NCI-H1417 treated with DMSO at 0.1 percent for 48 hours (cell line): ENCODE data around the gene LCTL.

ENCODE experiments used
- DNase-seq: peaks from one replicate; lab custom pipeline; 2025; lab: John Stamatoyannopoulos, UW

Gene LCTL, protein sequence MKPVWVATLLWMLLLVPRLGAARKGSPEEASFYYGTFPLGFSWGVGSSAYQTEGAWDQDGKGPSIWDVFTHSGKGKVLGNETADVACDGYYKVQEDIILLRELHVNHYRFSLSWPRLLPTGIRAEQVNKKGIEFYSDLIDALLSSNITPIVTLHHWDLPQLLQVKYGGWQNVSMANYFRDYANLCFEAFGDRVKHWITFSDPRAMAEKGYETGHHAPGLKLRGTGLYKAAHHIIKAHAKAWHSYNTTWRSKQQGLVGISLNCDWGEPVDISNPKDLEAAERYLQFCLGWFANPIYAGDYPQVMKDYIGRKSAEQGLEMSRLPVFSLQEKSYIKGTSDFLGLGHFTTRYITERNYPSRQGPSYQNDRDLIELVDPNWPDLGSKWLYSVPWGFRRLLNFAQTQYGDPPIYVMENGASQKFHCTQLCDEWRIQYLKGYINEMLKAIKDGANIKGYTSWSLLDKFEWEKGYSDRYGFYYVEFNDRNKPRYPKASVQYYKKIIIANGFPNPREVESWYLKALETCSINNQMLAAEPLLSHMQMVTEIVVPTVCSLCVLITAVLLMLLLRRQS

DNA sequence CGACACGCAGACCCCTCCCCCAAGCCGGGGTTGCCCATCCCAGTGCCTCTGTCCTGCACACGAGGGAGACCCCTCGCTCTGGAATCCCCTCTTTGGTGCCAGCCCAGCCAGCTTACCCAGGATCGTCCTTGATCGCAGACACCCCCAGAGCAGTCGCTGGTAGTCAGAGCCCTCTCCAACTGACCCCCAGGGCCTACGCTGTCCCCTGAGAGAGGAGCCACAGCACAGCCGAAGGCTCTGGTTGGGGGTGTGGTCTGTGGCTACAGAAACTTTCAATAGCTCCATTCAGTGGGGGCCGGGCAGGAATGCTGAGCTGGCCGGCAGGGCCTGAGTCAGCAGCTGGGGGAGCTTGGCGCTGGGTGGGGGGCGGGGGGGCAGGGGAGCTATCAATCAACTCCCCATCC is at the start of gene LCTL:
LCTL (minus strand) TSS at position 258 of the 404 bp plus-strand sequence. CDS start 633 bp downstream, outside the sequence.
- DNase-seq = no peak

DNA sequence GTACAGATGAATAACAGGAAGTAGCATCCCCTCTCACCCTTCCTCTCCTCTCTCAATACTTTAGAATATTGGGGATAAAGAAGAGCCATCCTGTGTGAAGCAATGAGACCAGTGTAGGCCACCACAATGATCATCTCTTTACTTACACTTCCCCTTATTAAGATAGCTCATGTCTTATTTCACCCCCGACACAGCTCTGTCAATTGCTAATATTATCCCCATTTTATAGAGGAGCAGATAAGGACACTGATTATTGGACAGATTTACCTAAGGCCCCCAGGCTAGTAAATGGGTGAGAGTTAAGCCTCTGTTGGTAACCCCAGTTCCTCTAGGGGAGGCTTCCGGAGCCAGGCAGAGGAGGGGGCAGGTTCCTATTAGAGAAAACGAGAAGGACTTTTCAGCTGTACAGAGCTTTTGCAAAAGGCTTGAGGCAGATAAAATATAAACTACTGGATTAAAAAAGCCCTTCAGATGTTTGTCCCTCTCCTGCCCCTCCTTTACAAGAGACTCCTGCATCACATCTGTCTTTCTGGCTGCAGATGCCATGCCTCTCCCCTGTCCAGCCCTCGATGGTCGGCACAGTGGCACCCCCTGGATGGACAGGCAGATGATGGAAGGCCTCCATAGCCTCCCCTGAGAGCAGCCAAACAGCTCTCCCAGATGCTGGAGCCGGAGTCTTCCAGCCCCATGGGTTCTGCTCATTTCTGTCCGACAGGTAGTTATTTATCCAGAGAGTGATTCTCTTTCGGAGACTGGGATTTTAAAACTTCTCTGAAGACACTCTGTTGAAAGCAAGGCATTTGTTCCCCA is 49.4 kb upstream of the LCTL start:
- DNase-seq = no peak

DNA sequence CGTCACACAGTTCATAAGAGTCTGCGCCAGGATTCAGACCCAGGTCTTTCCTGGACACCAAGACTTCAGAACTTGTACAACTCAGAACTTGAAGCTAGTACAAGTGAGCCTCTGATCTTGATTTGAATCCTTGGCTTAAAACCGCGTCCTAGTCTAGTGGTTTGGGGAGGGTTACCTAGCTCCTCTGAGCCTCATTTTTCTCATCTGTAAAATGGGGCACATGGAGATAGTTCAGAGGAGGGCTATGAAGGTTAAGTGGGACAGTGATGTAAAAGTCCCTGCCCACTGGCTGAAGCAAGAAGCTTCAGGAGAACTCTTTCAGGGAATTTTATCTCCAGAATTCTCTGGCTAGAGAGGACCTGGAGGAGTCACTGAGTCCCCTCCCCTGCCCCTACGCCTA is 48.7 kb upstream of the LCTL start:
- no peak for DNase-seq

DNA sequence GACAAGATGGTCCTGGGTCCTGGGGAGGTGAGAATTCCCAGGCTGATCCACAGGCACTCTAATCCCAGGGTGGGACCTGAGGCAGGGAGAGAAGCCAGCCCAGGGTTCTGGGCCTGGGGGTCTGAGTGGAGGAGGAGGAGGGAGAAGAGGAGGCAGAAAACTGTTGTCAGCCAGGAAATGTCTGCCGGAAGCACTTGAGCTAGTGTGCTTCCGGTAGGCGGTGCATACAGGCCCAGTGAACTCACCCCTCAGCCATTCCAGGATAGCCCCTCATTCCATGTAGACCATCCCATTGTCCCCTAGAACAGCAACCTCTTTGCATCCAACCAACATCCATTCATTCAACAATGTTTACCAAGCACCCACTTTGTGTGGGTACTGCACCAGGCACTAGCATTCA is 47.9 kb upstream of the LCTL start:
- no peak for DNase-seq

DNA sequence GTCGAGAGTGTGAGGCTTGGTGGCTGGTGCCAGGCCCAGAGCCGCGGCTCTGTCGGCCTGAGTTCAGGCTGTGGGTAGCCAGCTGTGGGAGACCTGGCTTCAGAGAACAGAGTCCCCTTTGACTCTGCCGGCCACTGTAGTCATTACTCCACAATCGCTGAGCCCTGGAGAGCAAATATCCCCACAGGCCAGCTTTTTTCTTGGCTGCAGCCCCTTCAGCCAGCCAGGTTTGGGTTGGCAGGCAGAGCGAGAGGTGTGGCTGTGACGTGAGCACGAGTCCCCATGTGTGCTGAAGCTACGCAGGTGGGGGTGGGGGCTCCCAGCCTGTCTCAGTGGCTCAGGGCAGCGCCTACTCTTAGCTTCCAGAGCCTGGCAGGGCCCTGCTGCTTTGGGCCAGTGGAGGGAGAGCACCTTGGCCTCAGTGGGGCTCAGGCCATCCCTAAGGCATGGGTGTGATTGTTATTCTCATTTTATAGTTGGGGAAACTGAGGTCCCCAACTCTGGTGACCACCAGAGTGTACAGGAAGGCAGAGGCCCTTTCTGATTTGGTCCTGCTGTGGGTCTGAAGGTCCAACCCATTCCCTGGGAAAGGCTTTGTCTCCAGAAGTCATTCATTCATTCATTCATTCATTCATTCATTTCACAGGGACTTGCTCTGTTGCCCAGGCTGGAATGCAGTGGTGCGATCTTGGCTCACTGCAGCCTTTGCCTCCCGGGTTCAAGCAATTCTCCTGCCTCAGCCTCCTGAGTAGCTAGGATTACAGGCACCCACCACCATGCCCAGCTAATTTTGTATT is 45.7 kb upstream of the LCTL start:
- DNase-seq = no peak

DNA sequence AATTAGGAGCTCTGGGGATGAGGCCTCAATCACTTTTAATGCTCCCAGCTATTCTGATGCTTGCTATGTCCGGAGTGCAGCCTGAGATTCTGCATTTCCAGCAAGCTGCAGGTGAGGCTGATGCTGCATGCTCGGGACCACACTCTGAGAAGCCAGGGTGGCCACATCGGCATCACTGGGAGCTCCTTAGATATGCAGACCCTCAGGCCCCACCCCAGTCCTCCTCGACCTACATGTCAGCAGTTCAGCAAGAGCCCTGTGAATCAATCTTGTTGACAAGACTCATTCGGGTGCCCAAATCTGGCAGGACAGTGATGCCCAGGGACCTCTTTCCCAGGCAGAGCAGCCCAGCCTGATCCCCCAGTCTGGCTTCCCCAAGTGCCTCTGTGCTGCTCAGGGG is 44.1 kb upstream of the LCTL start:
- no peak for DNase-seq

DNA sequence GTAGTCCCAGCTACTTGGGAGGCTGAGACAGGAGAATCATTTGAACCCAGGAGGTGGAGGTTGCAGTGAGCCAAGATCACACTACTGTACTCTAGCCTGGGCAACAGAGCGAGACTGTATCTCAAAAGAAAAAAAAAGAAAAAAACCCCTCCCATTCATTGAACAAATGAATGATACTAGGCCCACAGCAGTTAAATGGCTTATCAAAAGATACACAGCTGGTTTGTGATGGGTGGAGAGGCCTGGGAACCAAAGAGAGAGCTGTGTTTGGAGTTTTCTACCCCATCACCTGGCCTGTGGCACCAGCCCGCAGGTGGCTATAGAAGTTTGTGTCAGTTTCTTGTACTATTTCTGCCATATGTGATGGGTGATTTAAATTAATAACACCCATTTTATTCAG is 43.1 kb upstream of the LCTL start:
- DNase-seq = no peak

DNA sequence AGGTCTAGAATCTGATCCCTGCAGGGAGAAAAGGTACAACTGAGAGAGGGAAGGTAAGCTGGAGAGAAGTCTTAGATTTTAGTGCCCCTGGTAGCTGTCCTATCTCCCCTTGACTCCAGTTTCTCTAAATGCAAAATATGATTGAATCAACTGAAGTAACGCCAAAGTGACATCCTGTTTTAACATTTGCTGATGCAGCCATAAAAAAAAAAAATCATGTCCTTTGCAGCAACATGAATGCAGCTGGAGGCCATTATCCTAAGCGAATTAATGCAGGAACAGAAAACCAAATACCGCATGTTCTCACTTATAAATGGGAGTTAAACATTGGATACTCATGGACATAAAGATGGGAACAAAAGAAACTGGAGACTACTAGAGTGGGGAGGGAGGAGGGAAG is 42.4 kb upstream of the LCTL start:
- DNase-seq = no peak

DNA sequence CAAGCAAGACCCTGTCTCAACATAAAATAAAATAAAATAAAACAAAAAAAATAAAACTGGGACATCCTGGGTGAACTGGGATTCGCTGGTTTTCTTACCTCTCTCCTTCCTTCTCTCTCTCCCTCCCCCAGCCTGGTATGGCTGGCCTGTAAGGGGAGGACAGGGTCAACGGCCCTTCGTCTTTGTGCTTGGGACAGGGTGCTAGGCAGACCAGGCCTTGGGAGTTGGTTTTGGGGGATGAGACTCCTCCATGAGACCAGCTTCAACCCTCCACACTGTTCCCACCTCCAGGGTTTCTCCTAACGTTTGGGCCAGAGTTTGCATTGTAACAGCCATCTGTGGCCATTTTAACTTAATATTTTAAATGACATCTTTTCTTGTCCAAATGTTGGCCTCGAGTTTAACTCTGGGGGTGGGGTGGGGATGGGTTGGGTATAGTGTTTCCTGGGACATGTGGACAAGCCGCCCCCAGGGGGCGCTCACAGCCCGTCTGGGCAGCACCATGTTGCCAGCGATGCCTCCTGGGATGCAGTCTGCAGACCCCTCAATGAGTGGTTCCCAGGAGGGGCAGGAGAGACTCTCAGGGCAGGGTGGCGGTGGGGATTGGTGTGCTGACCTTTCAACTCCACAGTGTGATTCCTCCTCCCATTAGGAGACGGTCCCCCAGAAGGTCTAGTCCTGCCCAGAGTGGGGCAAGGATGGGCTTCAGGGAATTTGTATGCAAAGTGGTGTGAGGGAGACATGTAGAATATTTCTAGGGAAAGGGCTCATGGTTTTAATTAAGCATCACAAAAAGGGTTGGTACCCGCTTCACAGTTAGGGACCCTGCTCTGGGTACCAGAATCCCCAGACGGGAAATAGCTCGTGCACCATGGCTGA is 37.7 kb upstream of the LCTL start:
- DNase-seq = no peak

DNA sequence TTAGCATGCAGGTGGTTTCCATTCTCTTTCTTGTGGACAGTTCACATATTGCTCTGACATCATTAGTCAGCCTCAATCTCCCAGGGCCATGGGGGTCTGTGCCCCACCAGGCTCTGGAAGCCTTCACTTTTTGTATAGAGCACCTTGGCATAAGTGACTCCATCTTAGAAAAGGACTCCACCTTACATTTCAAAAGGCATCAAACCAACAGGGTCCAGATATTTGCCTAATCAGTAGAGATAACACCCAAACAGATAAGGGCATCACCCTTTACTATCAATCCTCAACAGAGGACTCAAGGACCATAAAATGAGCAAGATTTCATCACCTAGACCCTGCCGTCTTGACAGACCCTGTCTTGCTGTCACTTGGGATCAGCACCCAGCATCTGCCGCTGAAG is 35.7 kb upstream of the LCTL start:
- no peak for DNase-seq

DNA sequence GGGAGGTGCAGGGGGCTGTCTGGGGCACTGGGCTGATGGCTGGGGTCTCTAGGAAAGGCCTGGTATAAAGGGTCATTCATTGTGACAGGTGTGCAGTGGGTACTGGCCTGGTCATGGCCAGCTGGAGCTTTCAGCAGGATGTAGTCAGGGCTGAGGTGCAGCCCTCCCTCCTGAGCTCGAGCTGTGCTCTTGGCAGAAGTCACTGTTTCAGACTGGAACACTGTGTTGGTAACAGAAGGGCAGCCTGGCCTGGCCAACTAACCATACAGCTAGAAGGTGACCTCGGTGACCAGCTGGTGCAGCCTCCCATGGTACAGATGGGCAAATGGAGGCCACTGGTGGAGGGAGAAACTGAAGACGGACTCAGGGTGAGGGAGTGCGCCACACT is 34.4 kb upstream of the LCTL start:
- DNase-seq = no peak

DNA sequence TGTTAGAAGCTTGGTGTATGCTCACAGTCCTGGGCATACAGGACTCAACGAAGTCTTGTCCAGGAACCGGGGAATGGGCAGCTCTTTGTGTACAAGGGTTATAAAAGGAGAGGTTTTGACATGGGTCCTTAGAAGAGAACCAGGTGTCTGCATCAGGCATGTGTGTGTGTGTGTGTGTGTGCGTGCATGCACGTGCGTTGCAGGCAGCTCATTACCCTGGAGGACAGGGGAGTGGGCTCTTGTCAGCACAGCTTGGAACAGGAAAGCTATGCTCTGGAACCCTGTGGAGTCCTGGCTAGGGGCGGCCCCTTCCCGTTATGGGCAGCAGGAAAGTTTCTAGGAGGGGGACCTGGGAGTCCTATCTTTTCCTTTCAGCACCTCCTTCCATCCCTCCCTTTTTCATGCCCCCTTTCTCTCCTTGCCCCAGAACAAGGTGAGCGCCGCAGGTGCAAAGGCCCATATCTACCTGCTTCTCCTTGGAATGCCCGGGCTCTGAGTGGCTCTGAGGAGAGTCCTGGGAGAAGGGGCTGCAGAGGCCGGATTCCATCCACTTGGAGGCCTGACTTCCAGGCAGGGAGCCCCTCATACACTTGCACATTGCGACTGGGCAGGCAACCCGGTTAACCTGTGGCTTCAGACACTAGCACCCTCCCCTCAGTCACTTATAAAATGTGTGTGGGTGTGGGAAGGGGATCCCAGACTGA is 33.9 kb upstream of the LCTL start:
- DNase-seq = no peak

DNA sequence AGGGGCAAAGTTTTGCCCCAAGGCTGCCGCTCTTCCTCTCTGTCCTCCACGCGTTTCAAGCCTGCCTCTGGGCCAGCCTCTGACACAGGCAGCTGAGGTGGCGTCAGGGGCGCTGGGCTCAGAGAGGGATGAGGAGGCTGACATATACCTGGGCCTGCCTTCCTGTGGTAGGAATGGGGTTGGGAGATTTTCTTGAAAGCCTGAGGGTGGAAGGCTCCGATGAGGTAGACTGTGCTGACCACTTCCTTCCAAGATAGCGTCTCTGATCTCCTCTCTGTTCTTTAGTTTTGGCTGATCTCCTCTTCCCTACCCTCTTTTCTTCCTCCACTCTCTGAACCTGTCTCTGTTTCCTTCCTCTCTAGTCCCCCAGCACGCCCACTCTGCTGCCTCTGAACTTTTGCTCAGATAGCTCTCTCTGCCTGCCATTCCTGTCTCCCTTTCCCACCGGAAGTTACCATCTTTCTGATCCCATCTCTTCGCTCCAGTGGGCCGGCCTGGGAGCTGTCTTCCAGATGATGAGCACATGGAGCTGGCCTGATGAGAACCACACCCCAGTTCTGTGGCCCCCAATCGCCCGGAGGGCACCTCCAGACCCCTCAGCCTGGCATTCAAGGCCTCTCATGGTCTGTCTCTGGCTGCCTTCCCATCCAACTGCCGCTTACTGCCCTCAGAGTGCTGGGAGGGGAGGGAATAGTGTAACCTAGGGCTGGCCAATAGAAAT is 32.5 kb upstream of the LCTL start:
- no peak for DNase-seq

DNA sequence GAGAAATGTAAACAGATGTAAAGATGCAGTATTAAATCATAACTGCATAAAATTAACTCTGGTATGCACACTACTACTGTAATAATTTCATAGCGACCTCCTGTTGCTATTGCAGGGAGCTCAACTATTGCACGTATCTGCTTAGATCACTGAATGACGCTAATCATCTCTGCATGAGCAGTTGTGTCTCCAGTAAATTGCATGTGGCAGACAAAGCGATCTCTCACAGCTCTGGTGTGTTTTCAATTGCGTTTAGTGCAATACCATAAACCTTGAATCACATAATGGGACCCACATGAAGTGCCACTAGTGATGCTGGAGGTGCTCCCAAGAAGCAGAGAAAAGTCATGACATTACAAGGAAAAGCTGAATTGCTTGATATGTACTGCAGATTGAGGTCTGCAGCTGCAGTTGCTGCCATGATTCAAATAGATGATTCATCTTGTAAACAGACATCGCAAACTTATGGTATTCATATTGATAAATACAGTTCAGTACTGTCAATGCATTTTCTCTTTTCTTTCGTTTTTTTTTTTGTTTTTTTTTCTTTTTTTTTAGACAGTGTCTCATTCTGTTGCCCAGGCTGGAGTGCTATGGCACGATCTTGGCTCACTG is 30.2 kb upstream of the LCTL start:
- DNase-seq = peak; percentile 26

DNA sequence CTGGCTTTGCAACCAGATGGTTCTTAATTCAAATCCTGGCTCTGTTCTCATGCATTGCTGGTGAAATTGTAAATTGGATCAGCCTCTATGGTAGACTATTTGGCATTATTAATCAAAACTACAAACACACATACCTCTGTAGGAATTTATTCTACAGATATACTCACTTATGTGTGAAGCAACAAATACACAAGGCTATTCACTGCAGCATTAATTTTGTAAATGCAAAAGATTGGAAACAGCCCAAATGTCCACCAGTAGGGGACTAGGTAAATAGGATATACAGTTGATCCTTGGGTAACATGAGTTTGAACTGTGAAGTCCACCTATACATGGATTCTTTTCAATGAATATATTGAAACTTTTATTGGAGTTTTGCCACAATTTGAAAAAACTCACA is 29.5 kb upstream of the LCTL start:
- DNase-seq = no peak

DNA sequence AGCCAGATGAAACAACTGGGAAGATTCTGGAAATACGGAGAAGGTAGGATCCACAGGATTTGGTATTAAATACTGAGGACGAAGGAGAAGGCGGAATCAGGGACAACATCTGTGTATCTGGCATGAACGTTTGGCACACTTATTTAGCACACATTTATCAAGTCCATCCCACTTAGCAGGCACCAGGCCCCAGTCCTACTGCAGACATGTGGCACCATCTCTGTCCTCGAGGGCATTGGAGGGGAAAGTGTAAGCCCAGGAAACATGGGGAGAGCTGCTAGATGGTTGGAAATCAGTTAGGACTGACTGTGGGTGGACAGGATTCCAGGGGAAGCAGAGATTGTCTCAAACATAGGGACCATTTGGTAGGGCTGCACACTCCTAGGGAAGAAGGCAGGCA is 29.0 kb upstream of the LCTL start:
- no peak for DNase-seq

DNA sequence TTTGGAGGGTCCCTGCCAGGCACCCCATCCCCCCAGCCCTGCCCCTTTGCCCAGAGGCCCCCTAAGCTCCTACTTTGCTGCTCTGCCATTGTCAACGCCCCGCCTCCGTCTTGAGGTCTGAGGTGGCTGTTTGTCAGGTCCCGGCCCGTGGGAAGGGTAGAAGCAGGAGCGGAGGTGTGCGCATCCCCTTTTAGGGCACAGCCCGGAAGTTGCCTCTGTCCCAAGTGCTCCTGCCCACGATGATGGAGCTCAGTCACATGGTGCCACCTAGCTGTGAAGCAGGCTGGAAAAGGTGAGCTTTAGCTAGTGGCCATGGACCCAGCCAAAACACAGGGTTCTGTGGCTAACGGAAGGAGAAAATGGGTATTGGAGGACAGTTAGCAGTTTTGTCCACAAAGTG is 28.5 kb upstream of the LCTL start:
- no peak for DNase-seq

DNA sequence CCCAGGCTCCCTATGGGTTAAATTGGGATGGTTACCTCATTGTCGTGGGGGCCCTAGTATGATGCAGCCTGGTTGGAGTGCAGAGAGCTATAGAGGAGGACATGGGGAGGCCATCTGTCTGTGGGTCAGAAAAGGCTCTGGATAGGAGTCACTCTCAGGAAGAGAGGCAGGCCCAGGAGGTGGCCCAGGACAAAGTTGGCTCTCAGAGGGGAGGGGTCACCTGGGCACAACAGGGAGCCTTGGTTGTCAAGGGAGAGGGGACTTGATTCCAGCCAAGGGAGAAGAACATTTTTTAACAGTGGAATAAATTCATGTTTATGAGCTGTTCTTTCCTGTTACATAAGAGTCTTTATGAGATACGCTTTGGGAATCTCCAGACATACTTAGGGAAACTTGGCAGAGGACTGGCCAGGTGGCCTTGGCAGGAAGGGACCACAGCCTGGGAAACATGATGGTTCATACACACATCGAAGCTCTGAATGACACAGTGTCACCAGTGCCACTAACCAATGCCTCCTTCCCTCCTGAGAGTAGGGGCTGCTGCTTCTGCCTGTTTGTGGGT is 27.5 kb upstream of the LCTL start:
- no peak for DNase-seq
